ENCODE measurements around the gene CLK3.

GRCh38 chr15:74573987-74574386 lies 41.6 kb upstream of the CLK3 start:
- TF ChIP-seq, protein P1, sequence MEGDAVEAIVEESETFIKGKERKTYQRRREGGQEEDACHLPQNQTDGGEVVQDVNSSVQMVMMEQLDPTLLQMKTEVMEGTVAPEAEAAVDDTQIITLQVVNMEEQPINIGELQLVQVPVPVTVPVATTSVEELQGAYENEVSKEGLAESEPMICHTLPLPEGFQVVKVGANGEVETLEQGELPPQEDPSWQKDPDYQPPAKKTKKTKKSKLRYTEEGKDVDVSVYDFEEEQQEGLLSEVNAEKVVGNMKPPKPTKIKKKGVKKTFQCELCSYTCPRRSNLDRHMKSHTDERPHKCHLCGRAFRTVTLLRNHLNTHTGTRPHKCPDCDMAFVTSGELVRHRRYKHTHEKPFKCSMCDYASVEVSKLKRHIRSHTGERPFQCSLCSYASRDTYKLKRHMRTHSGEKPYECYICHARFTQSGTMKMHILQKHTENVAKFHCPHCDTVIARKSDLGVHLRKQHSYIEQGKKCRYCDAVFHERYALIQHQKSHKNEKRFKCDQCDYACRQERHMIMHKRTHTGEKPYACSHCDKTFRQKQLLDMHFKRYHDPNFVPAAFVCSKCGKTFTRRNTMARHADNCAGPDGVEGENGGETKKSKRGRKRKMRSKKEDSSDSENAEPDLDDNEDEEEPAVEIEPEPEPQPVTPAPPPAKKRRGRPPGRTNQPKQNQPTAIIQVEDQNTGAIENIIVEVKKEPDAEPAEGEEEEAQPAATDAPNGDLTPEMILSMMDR (IDR thresholded peaks at IDR 0.05 in 4 of 5, conservative IDR thresholded peaks at IDR 0.05 in 1 of 5): no peak
- TF ChIP-seq POLR2A (IDR thresholded peaks at IDR 0.05): no peak

Measured in gastrocnemius medialis (tissue), 4 donors.